ENCODE results near the gene ZNF324. TPM values are rescaled to one million over a fixed set of nuclear protein-coding genes. Genes with fewer than 3 reads are reported as not detected.
"Not testable (repeated sequence)": the region's sequence is repeated elsewhere in the genome, so short reads cannot be mapped to it uniquely, and the experiment has no call there.

Gene ZNF324
- 15.2 and 16.0 TPM in 2 replicates for total RNA-seq (2014; rRNA removed; shearing (Covaris generic); ENCODE audit: low replicate concordance)

DNA sequence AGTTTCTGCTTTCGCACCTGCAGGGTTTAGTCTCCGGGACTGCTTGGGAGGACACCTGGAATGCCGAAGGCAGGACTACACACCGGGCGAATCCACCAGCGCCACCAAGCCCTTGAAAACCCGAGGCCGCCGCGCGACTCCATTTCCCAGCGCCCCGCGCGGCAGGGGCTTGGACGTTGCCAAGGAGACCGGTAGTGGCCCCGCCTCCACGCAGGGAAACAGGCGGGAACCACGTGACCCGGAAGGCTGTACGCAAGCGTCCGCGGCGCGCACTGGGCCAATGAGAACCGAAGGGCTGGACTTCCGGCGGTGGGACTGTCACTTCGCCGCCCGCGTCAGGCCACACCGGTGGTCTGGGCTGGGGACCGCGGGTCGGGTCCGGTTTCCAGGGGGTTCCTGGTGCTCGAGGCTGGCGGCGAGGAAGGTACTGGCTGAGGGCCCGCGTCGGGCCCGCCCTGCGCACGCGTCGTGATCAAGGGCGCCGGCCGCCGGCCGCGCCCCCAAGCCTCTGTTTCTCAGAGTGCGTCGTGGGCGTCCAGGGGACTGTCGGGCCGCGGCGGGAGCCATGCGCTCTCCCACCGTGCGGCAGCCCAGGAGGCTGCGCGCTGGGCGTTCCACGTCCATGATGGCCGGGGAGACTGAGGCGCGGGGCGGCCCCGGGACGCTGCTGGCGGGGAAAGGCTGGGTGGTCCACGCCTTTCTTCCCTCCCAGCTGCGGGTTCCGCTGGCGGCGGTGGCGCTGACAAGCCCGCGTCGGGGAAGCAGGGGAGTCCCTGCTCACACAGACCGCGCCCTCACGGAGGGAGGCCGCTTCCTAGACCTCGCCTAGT is at the start of gene ZNF324:
Gene ZNF324 (plus strand): TSS at position 321 of the 830 bp plus-strand sequence. CDS start 2,106 bp downstream, outside the sequence.
- Histone ChIP-seq H3K4me3 (peak within 1 kb of the TSS; percentile 73), H3K36me3 (peaks cover 13% of the 10 kb centered on the region), H3K9me3 (no peaks in the 10 kb centered on the region), H3K27me3 (no peaks in the 10 kb centered on the region)
- peak; percentile 97 for DNase-seq

DNA sequence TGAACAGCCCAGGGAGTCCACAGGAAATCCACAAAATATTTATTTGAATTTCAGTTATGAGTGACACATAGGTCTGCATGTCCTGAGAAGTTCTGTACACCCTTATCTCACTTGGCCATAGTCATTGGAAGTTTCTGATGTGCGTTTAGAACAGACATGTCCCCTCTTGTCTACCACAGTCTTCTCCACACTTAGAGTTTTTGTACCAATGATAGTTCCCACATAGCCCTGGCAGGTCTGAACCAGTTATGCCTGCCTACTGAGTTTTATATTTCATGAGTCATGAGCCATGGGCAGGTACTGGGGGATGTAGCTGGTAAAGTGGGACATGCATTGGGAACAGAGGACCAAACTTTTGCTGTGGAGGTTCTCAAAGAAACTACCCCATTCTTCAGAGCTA is 38.3 kb upstream of the ZNF324 start:
- Histone ChIP-seq H3K9me3 (peaks cover 17% of the 10 kb centered on the region), H3K4me3 (no peak overlapping the region), H3K36me3 (peaks cover 2% of the 10 kb centered on the region; the same call in 1 of the 2 replicates), H3K27me3 (no peaks in the 10 kb centered on the region)
- no peak for DNase-seq

DNA sequence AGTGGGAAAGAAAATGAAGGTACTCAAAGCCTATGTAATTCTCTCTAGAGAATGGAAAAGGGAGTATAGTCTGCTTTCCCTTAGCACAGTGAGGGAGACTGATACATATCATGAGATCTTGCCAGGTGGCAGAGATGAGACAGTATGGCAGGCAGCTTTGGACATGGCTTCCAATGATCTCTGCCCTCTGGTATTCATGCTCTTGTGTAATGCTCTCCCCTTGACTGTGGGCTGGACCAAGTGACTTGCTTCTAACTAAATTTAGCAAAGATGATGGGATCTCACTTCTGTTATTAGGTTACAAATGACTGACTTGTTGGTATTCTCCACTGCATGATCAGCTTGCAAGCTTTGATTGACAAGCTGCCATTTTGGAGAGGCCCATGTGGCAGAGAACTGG is 37.1 kb upstream of the ZNF324 start:
- Histone ChIP-seq H3K36me3 (peaks cover 4% of the 10 kb centered on the region; the same call in 1 of the 2 replicates), H3K4me3 (no peak overlapping the region), H3K9me3 (peaks cover 28% of the 10 kb centered on the region), H3K27me3 (no peaks in the 10 kb centered on the region)
- no peak for DNase-seq

DNA sequence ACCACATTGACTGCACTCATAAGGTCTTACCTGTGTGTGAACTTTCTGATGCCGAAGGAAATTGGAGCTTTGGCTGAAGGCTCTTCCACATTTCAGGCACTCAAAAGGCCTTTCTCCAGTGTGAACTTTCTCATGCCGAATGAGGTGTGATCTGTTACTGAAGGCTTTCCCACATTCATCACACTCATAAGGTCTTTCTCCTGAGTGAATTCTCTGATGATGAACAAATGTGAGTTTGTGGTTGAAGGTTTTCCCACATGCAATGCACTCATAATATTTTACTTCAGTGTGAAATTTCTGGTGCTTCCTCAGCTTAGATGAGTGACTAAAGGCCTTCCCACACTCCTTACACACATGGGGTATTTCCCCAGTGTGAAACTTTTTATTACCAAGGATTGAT is 32.7 kb upstream of the ZNF324 start:
- Histone ChIP-seq H3K4me3 (no peak overlapping the region), H3K27me3 (no peaks in the 10 kb centered on the region), H3K36me3 (peaks cover 4% of the 10 kb centered on the region; the same call in 1 of the 2 replicates), H3K9me3 (peaks cover 30% of the 10 kb centered on the region)
- DNase-seq: no peak

DNA sequence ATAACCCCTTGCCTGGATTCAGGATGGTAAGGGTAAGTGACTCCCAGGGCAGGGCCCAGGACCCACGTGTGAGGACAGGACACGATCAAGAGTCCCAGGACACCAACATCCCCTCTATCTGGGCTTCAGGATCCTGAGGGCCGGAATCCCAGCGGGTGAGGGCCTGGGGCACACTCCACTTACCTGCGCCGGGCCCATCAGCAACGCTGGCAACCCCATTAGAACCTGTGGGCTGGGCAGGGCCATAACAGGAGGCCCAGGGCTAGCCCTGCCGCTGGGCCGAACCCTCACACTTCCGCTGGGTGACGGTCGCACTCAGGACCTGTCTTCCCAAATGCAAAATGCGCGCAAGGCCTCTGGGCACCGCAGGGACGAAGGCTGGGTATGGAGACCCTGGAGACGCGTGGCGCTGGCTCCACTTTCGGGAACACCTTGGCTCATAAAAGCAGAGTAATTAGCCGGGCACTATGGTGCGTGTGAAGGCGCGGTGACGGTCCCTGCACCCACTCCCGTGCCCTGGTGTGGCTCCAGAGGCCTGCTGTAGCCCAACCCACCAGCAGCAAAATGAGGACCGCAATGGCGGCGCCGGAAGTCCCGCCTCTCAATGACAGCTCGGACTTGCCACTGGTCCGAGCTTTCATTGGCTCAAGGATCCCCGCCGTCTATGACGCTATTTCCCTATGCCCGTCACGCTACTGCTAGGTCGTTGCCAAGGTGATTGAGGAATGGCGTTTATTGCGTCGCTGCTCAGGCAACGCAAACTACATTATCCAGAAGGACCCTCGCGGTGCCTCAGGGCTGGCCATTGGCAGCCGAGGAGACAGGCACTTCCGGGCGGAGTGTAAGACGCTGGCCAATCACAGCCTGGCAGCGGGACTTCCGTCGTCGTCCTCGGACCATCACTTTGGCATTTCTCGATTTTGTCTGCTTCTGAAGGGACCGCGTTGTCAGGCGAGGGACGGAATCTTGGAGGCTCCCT is 27.0 kb upstream of the ZNF324 start, which contains the start of gene ZNF132:
Gene ZNF132 (minus strand): TSS at position 578 of the 979 bp plus-strand sequence. CDS start 332 bp downstream, at position 246.
- Histone ChIP-seq H3K4me3 (no peak within 1 kb of the TSS), H3K9me3 (peaks cover 6% of the 10 kb centered on the region; the same call in 1 of the 2 replicates), H3K27me3 (no peaks in the 10 kb centered on the region), H3K36me3 (no peaks in the 10 kb centered on the region)
- DNase-seq: no peak

DNA sequence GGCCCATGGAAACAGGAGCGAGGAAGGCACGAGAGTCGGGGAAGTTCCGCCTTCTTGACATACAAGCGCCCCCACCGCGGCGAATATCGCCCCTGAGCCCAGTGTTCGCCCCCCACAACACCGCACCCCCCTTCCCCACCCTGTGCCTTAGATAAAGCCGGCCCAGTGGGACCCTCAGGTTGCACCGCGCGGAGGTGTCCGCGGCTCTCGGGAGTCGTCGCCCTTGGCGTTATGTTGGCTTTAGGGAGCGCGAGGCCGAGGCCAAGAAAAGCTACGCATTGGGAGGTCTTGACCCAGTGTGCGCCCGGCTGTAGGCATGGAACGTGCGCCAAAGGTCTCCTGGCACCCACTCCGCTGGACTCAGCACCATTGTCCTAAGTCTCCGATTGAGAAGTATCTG is 26.3 kb upstream of the ZNF324 start:
- Histone ChIP-seq H3K27me3 (no peaks in the 10 kb centered on the region), H3K9me3 (peaks cover 5% of the 10 kb centered on the region; the same call in 1 of the 2 replicates), H3K4me3 (no peak overlapping the region), H3K36me3 (no peaks in the 10 kb centered on the region)
- no peak for DNase-seq

DNA sequence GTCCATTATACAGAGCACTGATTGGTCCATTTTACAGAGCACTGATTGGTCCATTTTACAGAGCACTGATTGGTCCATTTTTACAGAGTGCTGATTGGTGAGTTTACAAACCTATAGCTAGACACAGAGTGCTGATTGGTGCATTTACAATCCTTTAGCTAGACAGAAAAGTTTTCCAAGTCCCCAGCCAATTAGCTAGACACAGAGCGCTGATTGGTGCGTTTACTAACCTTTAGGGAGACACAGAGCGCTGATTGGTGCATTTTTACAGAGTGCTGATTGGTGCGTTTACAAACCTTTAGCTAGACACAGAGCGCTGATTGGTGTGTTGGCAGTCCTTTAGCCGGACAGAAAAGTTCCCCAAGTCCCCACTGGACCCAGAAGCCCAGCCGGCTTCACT is 23.9 kb upstream of the ZNF324 start:
- DNase-seq, H3K36me3 ChIP-seq, H3K4me3 ChIP-seq, H3K27me3 ChIP-seq: not testable (repeated sequence)
- H3K9me3 ChIP-seq: peaks cover 14% of the 10 kb centered on the region

DNA sequence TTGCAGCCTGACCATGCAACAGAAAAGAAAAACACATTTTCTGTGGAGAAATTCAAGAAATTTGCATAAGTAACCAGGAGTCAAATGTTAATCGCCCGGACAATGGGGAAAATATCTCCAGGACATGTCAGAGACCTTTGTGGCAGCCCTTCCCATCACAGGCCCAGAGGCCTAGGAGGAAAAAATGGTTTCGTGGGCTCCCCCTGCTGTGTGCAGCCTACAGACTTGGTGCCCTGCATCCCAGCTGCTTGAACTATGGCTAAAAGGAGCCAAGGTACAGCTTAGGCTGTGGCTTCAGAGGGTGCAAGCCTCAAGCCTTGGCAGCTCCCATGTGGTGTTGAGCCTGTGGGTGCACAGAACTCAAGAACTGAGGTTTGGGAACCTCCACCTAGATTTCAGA is 18.0 kb upstream of the ZNF324 start:
- H3K27me3 ChIP-seq, H3K4me3 ChIP-seq, DNase-seq, H3K36me3 ChIP-seq: not testable (repeated sequence)
- H3K9me3 ChIP-seq: peaks cover 29% of the 10 kb centered on the region

DNA sequence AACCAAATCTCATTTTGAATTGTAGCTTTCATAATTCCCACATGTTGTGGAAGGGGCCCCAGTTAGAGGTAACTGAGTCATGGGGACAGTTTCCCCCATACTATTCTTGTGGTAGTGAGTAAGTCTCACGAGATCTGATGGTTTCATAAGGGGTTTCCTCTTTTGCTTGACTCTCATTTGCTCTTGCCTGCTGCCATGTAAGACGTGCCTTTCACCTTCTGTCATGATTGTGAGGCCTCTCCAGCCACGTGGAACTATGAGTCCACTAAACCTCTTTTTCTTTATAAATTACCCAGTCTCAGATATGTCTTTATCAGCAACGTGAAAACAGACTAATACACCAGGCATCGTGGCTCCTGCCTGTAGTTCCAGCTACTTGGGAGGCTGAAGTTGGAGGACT is 16.9 kb upstream of the ZNF324 start:
- H3K36me3 ChIP-seq, DNase-seq, H3K4me3 ChIP-seq, H3K27me3 ChIP-seq: not testable (repeated sequence)
- H3K9me3 ChIP-seq: peaks cover 29% of the 10 kb centered on the region

DNA sequence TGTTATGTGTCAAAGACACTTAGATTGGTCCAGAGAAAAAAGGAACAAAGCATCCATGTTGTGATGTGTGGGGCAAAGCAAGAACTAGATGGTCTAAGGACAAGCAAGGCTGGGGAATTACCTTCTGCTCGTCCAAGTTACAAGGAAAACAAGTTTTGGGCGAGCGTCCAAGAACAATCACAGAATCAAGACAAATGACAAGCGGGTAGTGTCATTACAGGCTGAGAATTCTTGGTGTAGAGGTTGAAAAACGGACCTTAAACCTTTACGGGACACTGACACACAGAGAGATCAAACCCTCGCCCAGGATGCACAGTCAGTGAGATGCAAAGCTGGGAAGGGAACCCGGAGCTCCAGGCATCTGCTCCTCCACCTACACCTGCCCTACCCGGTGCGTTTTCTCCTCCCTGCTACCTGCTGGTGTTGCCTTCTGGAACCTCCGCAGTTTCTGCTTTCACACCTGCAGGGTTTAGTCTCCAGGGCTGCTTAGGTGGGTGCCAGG is 16.0 kb upstream of the ZNF324 start:
- H3K4me3 ChIP-seq: peak overlapping the region; percentile 92
- H3K9me3 ChIP-seq: peaks cover 29% of the 10 kb centered on the region
- no peak for DNase-seq
- no peaks in the 10 kb centered on the region for H3K27me3 ChIP-seq
- peaks cover 10% of the 10 kb centered on the region for H3K36me3 ChIP-seq

DNA sequence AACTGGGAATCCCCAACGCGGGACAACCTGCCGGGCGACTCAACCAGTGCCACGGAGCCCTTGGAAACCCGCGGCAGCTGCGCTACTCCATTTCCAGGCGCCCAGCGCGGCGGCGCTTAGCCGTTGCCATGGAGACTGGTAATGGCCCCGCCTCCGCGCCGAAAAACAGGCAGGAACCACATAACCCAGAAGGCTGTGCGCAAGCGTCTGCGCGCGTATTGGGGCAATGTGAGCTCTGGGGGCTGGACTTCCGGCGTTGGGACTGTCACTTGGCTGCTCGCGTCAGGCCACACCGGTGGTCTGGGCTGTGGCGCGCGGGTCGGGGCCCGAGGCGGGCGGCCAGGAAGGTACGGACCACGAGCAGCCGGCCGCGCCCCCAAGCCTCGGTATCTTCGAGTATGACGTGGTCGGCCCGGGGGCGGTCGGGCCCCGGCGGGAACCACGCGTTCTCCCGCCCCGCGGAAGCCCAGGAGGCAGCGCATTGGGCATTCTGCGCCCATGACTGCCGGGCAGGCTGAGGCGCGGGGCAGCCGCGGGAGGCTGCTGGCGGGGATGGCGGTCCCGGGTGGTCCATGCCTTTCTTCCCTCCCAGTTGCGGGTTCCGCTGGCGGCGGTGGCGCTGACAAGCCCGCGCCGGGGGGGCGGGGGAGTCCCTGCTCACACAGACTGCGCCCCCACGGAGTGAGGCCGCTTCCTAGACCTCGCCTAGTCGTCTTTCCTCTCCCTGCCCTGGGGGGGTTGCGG is 15.3 kb upstream of the ZNF324 start, which contains the start of gene ZNF324B:
Gene ZNF324B (plus strand): TSS at position 265 of the 744 bp plus-strand sequence. CDS start 2,080 bp downstream, outside the sequence.
- H3K36me3 ChIP-seq: peaks cover 14% of the 10 kb centered on the region
- peak; percentile 97 for DNase-seq
- H3K4me3 ChIP-seq: peak within 1 kb of the TSS; percentile 92
- no peaks in the 10 kb centered on the region for H3K27me3 ChIP-seq
- H3K9me3 ChIP-seq: peaks cover 29% of the 10 kb centered on the region

DNA sequence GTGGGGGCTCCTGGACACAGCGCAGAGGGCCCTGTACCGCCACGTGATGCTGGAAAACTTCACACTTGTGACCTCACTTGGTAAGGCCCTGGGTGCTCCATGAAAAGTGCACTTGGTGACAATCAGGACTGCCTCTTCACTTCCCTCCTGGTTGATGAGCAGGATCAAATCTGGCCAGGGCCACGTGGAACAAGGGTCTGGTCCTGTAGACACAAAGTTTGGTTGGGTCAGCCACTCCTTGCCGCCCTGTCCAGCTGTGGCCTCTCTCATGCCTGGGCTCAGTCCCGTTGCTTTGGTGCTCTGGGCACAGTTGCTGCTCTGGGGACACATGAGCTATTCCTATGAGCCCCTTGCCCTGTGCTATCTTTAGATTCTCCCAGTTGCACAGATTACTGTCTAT is 13.1 kb upstream of the ZNF324 start:
- Histone ChIP-seq H3K27me3 (no peaks in the 10 kb centered on the region), H3K9me3 (peaks cover 13% of the 10 kb centered on the region)

DNA sequence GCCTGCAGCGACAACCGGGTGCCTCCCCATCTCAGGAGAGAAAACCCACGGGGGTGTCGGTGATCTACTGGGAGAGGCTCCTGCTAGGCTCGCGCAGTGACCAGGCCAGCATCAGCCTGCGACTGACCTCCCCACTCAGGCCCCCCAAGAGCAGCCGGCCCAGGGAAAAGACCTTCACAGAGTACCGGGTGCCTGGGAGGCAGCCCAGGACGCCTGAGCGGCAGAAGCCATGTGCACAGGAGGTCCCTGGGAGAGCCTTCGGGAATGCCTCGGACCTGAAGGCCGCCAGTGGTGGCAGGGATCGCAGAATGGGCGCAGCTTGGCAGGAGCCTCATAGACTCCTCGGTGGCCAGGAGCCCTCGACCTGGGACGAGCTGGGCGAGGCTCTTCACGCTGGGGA is 11.6 kb upstream of the ZNF324 start:
- no peaks in the 10 kb centered on the region for H3K27me3 ChIP-seq
- H3K36me3 ChIP-seq: peaks cover 31% of the 10 kb centered on the region
- no peak overlapping the region for H3K4me3 ChIP-seq
- no peak for DNase-seq
- H3K9me3 ChIP-seq: no peaks in the 10 kb centered on the region; the same call in 1 of the 2 replicates

More for the DNA sequence above, 13.1 kb upstream of the ZNF324 start:
- no peak for DNase-seq
- Histone ChIP-seq H3K36me3 (peaks cover 31% of the 10 kb centered on the region), H3K4me3 (no peak overlapping the region)

DNA sequence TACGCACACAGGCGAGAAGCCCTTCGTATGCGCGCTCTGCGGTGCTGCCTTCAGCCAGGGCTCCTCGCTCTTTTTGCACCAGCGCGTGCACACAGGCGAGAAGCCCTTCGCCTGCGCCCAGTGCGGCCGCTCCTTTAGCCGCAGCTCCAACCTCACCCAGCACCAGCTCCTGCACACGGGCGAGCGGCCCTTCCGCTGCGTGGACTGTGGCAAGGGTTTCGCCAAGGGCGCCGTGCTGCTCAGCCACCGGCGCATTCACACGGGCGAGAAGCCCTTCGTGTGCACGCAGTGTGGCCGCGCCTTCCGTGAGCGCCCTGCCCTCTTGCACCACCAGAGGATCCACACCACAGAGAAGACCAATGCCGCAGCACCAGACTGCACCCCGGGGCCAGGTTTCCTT is 10.8 kb upstream of the ZNF324 start:
- Histone ChIP-seq H3K27me3 (no peaks in the 10 kb centered on the region), H3K4me3 (no peak overlapping the region), H3K36me3 (peaks cover 31% of the 10 kb centered on the region), H3K9me3 (no peaks in the 10 kb centered on the region; the same call in 1 of the 2 replicates)
- DNase-seq: no peak

DNA sequence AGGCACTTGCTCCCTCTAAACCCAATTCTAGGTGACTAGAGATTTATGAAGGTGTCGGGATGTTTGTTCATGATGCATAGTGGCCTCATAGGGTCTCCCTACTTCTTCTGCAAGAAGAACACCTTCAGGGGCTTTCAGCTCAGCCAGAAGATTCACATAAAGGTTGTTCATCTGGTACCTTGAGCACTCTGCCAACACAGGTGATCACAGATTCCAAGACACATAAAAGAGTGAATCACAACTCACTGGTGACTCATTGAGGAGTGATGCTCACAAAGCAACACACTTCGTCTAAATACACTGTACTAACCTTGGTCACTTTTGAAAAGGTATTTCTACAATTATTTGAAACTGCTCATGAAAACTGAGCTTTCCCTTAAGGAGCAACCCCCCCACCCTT is 6.8 kb upstream of the ZNF324 start:
- H3K27me3 ChIP-seq: no peaks in the 10 kb centered on the region

More for the DNA sequence above, 6.8 kb upstream of the ZNF324 start:
- no peak overlapping the region for H3K4me3 ChIP-seq
- DNase-seq: no peak
- H3K9me3 ChIP-seq: no peaks in the 10 kb centered on the region
- peaks cover 22% of the 10 kb centered on the region for H3K36me3 ChIP-seq
